ENCODE measurements around the gene KRT6C.

GRCh38 chr12:52513736-52514135, 40.1 kb upstream of the KRT6C start:
- TF ChIP-seq CTCF (IDR thresholded peaks at IDR 0.05): no peak
- TF ChIP-seq POLR2A (IDR thresholded peaks at IDR 0.05; ENCODE audit: low read depth): no peak
- TF ChIP-seq POLR2AphosphoS5 (IDR thresholded peaks at IDR 0.05): no peak

All from esophagus muscularis mucosa (tissue), 3 donors.